HUDEP-2 (cell line): ENCODE results near the gene SLC16A4.
A peak's percentile ranks its signal among the peaks of the same experiment; 100 is the strongest.

Experiments used
- DNase-seq, 76 experiments: peaks; one replicate each; lab custom pipeline; 2025; ENCODE audit not compliant: unreplicated experiment in 76 of 76; lab: John Stamatoyannopoulos, UW

Gene SLC16A4

DNA sequence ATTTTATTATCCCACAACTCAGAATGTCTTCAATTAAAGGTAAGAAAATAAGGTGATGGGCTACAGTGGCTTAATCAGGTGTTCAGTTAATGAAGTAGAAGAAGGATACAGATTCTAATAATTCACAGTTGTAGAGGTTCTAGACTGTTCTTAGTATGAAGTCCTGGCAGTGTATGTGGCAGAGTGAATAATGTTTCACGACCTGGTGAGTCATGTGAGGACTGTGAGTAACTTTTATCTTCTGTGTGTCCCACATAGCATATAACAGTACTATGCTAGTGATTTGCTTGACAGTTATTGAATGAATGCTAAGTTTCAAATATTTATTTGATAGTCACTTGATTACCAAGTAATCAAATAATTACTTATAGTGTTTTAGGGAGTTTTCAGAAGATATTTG lies 20.0 kb downstream of the SLC16A4 start:
- DNase-seq: peak in 7 of 76 experiments; percentile 5 to 27 (median 12)

DNA sequence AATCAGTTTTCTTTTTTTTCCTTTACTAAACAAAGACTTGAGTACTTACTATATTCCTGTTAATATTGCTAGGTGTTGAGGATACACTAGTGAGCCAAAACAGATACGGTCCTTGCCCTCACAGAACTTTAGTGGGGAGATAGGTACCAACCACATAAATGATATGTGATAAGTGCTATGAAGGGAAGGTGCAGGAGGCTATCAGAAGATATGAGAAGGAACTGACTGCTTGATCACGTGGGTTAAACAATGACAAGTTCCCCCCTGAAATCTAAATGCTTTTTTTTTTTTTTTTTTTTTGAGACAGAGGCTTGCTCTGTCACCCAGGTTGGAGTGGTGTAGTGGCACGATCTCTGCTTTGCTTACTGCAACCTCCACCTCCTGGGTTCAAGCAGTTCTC lies 26.6 kb downstream of the SLC16A4 start:
- DNase-seq: peak in 10 of 76 experiments; percentile 5 to 45 (median 30)

GRCh38 chr1:110361856-110362255 lies 29.0 kb downstream of the SLC16A4 start:
- no peak for DNase-seq

- no peak for DNase-seq
Measured at GRCh38 chr1:110360431-110360830, 30.4 kb downstream of the SLC16A4 start.

DNA sequence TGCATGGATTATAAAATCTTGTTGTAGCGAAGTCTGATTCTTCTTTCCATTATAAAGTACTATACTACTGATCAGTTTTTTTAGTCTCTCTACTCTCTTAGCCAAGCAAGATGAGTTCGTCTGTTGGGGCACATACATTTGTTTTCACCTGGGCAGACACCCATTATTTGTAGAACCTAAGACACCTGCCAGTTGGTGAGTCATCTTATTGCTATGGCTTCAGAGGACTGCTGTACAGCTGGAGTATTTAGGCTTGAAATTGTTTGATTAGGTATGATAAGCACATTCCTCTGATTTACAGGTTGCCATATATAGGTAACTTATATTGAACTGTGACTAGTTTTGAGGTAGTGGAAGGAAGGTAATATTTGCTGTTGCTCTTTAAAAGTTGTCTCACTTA lies 34.4 kb downstream of the SLC16A4 start:
- DNase-seq: no peak

- DNase-seq: no peak
Measured at GRCh38 chr1:110355321-110355720, 35.5 kb downstream of the SLC16A4 start.

DNA sequence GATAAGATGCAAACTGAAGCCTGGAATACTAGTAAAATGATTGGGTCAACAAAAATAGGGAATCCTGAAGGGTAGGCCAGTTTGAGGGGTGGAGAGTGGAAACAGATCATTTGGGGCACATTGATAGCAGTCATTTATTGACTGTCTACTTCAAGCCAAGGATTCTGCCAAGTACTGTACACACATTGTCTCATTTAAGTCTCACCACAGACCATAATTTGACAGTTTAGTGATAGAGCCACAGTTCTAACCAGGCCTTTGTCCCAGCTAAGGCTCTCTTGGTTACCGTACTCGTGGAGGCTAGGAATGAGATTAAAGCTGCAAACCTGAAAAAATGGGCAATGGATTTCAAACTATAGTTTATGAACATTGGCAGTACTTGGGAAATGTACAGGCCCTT lies 40.5 kb downstream of the SLC16A4 start:
- no peak for DNase-seq

DNA sequence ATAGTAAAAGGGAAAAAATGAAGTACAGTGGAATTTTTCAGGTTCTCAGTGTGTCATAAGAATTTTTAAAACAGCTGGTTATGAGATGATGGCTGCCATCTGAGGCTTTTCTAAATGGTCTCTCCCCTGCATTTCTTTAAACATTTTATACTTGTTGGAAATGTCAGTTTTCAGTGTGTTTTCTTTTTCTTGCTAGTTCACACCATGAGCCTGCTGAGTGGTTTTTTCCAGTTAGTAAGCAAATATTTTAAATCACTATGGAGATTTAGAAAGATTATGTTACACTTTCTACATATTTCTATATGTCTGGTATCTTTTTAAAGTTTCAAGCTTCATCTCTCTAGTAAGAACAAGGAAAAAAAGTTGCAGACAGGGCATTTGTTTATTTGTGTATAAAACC lies 42.1 kb downstream of the SLC16A4 start:
- no peak for DNase-seq

DNA sequence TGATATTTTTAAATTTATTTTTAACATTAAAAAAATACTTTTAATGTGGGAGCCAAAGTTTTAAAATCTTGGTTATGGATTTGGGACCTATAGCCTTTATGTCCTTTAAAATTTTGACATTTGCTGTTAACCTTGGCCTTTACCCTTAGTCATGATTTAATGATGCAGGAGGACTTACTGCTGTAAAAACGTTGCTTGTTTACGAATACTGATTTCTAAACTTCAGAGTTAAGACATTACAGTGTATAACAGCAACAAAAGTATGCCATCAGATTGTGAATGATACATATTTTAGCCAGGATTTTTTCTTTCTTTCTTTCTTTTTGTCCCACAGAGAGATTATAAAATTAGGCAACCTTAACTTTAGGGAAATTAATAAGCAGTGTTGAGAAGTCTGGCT lies 42.8 kb downstream of the SLC16A4 start:
- no peak for DNase-seq

GRCh38 chr1:110347182-110347893 lies 43.5 kb downstream of the SLC16A4 start:
- no peak for DNase-seq

DNA sequence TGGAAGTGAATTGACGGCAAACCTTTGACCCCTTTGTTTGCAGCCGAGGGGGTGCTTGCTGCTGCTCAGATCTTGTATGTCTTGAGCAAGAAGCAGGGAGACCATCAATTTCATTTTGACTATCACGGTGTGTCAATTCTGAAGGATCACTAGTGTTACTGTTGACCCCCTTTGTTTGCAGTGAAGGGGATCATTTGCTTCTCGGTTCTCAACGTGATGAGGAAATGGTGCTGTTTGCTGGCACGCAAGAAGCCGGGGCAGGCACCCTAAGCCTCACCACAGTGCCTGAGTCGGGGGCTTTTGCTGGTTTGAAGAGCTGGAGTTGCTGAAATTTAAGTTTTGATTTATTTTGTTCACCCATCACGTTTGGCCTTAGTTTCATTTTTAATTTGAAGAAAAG lies 44.1 kb downstream of the SLC16A4 start:
- DNase-seq: no peak

GRCh38 chr1:110345480-110345879 lies 45.3 kb downstream of the SLC16A4 start:
- DNase-seq: no peak

DNA sequence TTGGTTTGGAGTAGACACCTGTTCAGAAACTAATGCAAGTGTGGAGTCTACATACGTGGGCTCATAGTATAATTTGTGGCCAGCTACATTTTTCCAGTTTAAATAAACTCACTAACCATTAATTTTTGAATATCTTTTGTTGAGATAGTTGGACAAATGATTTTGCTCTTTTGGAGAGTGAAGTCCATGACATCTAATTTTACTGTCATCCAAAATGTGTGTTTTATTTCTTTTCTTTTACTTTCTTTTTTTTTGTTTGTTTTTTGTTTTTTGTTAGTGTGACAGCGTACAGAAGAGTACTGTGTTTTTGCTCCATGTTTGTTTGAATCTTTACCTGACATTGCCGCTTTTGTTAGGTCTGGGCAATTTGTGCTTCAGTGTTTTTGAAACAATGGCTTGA lies 46.7 kb downstream of the SLC16A4 start:
- no peak for DNase-seq

DNA sequence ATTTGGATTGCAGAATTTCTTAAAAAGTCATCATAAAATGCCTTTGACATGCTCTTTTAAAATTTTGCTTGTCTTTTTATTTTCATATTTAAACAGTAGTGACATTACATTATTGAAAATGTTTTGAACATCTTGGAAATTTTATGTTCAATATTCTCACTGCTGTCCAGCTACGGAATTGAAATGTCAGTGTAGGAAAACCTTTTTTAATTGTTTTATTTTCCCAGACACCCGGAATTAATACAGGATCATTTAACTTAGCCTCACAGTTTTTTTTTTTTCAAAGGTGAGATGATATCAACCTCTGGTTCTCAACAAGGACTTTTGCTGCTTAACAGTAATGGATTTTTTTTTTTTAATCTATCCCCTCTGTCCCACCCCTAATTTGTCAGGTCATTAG lies 47.6 kb downstream of the SLC16A4 start:
- no peak for DNase-seq

DNA sequence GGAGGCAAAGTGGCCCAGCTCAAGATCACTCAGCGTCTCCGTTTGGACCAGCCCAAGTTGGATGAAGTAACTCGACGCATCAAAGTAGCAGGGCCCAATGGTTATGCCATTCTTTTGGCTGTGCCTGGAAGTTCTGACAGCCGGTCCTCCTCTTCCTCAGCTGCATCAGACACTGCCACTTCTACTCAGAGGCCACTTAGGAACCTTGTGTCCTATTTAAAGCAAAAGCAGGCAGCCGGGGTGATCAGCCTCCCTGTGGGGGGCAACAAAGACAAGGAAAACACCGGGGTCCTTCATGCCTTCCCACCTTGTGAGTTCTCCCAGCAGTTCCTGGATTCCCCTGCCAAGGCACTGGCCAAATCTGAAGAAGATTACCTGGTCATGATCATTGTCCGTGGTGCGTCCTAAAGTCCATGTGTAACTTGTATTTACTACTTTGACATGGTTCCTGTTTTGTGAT lies 48.9 kb downstream of the SLC16A4 start:
- DNase-seq: no peak

DNA sequence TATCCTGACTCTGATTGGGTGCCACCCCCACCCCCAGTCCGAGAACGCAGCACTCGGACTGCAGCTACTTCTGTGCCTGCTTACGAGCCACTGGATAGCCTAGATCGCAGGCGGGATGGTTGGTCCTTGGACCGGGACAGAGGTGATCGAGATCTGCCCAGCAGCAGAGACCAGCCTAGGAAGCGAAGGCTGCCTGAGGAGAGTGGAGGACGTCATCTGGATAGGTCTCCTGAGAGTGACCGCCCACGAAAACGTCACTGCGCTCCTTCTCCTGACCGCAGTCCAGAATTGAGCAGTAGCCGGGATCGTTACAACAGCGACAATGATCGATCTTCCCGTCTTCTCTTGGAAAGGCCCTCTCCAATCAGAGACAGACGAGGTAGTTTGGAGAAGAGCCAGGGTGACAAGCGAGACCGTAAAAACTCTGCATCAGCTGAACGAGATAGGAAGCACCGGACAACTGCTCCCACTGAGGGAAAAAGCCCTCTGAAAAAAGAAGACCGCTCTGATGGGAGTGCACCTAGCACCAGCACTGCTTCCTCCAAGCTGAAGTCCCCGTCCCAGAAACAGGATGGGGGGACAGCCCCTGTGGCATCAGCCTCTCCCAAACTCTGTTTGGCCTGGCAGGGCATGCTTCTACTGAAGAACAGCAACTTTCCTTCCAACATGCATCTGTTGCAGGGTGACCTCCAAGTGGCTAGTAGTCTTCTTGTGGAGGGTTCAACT lies 49.5 kb downstream of the SLC16A4 start:
- DNase-seq: no peak

DNA sequence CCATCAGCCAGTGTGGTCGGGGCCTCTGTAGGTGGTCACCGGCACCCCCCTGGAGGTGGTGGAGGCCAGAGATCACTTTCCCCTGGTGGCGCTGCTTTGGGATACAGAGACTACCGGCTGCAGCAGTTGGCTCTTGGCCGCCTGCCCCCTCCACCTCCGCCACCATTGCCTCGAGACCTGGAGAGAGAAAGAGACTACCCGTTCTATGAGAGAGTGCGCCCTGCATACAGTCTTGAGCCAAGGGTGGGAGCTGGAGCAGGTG lies 50.7 kb downstream of the SLC16A4 start:
- peak in 8 of 76 experiments; percentile 15 to 46 (median 24) for DNase-seq

- peak in 37 of 76 experiments; percentile 15 to 90 (median 42) for DNase-seq
Measured at GRCh38 chr1:110339407-110340206, 51.2 kb downstream of the SLC16A4 start.

DNA sequence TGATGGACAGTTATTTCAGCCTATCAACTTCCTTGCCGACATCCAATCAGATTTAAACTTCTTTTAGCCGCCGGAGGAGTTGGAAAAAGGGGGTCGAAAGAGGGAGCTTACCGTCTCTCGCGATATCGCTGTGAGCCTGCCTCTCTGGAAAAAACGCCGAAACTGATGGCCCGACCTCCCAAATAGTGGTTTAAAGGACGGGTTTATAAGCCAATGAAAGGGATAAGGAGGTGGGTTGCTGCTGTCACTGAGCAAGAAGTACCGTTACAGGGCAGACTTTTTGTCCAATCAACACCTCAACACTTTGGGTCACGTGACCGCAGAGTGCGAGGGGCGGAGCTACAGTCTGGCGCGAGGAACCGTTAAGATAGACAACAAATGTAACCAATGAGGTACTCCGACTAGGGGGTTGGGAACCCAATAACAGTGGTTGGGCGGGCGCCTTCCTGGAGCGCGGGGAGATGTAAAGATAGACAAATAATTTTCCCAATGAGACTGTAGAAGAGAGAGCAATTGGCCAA lies 51.9 kb downstream of the SLC16A4 start, which contains the start of gene RBM15:
TSS of gene RBM15 (plus strand) at position 492 of the 521 bp plus-strand sequence. CDS start at position 521, 29 bp downstream.
- DNase-seq: peak in 75 of 76 experiments; percentile 79 to 100 (median 98)

- DNase-seq: peak in 75 of 76 experiments; percentile 66 to 97 (median 91)
Measured at GRCh38 chr1:110338309-110338885, 52.4 kb downstream of the SLC16A4 start.
